Pulmonary artery endothelial cell (primary cell): ENCODE data around the gene UBE2G1. TPM values are rescaled to one million over a fixed set of nuclear protein-coding genes. Genes with fewer than 3 reads are reported as not detected.

Experiments
- DNase-seq: peaks from one replicate; pipeline ENCODE4 v3.0.0-alpha.2; 2011; ENCODE audit warnings: low read depth, low spot score
- total RNA-seq: library from RNA; depleted of rRNA; stranded (reverse); fragments of >200 nt; gene quantifications from 2 replicates; pipeline ENCODE4 v1.2.3, GENCODE V29; 2014

Gene UBE2G1
- total RNA-seq, 1 donor from 2014 or later, result 38.1 TPM

DNA sequence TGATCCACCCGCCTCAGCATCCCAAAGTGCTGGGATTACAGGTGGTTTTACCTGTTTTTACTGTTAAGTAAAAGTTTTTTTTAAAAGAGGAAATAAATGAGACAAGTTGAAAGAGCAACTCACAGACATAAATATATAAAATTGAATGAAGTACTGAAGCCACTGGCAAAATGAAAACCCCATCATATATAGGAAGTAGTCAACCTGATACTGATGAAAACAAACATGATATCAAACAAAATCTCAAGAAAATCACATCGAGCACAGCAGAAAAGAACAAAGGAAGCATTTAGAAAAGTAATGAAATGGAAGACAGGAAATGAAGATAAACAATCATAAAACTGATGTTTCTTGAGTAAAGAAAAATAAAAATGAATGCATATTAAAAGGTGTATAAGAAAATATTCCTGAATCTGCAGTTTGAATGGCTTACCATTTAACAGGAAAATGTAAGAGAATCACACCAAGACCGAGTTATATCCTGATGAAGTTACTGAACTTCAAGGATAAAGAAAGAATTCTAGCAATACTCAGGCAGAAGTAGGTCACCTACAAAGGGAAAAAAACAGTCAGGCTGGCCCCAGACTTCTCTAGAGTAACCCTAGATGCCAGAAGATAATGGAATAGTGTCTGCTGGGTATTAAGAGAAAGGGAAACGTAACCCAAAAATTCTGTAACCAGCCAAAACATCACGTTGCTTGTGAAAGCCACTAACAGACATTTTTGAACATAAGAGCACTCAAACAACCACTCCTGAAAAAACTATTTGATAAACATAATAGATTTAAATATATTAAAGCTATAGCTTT lies 31.5 kb downstream of the UBE2G1 start:
- DNase-seq, result no peak

DNA sequence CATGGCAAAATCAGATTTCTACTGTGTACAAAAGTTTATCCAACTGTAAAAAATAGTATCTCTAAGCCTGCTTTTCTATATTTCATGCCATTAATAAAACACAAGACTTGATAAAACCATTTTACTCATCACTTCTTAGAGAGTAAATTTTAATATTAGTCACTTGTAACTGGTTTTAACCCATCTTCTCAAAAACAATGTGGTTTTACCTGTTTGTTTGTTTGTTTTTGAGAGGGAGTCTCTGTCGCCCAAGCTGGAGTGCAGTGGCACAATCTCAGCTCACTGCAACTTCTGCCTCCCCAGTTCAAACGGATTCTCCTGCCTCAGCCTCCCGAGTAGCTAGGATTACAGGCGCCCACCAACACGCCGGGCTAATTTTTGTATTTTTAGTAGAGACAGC lies 32.1 kb downstream of the UBE2G1 start:
- DNase-seq, result no peak

DNA sequence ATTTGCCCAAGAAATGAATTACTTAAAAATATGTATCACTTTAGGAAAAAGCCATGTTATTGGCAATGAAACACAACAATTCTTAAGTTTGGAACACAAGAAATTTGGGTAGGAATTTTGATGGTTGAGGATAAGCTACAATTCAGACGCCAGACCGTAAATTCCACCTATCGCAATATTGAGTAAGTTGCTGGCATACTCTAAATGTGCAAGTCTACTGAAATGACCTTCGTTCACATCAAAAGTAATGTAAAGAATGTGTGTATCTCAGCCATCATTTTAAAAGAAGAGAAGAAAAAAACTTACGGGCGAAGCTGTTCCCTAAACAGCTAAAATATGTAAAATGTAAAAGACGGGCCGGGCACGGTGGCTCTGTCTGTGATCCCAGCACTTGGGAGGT lies 33.4 kb downstream of the UBE2G1 start:
- no peak for DNase-seq

DNA sequence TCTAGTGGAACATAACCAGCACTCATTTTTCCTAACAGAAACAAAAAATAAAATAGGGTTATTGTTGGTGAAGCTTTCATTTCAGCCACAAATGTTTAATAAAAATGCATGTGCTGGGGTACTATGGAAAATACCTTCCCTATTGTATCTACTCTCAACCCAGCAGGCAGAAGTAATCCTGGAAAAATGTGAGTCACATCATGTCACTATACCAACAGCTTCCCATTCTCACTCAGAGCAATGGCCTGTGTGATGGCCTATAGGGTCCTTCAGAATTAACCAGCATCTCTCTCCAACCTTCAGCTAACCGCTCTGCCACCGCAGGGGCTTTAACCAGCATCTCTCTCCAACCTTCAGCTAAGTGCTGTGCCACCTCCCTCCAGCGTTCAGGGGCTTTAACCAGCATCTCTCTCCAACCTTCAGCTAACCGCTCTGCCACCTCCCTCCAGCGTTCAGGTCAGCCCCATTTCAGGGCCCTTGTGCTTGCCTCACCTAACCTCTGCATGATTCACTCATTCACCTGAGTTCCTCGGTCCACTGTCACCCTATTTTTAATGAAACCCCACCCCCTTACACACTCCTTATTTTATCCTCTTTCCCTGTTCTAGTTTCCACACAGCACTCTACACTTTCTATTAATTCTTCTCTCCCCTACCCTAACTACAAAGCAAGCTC lies 34.0 kb downstream of the UBE2G1 start:
- no peak for DNase-seq

DNA sequence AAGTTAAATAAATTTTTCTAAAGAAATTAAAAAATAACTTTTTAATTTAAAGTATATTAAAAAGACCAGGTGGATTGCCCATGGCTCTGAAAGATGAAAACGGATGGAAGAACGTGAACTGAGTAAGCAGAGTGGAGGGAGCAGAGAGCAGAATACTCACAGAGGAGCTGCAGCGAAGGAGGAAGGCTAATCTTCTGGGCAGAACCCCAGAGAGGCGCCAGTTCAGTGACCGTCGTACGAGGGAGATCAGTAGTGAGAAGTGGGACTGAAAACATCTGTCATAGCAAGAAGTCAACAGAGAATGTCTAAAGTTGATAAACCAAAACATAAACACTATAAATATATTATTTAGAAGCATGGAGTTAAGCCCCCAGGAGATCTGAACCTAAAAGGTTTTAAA lies 34.9 kb downstream of the UBE2G1 start:
- no peak for DNase-seq

DNA sequence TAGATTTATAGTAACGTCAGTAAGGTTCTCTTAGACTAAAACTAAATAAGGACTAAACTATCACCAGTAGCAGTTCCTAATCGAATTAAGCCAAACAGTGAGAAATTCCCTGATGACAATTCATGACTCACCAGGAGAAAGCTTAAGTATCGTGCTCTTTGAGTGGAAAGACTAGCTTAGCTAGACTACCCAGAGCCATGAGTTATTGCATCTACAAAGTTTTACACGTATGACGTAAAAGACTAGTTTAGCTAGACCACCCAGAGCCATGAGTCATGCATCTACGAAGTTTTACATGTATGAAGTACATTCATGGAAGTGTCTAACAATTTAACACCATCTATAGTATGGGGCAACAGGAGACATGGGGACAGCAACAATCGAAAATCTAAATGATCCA lies 36.6 kb downstream of the UBE2G1 start:
- no peak for DNase-seq

DNA sequence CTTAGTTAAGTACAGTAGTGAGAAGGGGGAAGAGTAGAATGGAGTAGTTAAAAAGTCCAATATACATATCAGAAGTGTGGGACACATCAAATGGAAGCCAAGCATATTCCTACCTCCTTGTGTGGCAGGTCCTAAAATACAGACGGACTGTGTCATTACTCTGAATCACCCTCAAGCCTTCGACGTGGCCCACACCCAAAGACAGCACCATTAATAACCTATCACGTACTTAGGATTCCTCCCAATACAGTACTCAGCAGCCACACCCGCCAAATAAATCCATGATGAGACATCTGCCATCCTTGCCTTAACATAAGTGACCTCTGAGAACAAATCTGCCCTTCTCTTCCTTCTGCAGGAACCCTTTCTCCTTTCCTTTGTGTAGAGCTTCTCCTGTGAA lies 38.9 kb downstream of the UBE2G1 start:
- DNase-seq, result no peak

DNA sequence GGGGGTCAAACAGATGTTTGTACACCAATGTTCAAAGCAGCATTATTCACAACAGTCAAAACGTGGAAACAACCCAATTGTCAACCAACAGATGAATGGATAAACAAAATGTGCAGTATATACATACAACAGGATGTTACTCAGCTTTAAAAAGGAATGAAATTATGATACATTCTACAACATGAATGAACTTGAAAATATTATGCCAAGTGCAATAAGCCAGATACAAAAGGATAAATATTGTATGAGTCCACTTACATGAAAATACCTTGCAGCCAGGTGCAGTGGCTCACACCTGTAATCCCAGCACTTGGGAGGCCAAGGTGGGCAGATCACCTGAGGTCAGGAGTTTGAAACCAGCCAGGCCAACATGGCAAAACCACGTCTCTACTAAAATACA lies 39.9 kb downstream of the UBE2G1 start:
- no peak for DNase-seq

DNA sequence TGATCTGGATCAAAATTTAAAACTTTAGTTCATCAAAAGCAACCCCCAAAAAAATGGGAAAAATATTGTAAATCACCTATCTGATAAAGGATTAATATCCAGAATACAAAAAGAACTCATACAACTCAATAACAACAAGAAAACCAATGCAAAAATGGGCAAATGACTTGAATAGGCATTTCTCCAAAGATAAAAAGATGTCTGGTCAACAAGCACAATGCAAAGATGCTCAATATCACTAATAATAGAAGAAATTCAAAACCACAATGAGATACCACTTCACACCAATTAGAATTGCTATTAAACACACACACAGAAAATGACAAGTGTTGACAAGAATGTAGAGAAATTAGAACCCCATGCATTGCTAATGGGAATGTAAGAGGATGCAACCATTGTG lies 40.4 kb downstream of the UBE2G1 start:
- no peak for DNase-seq

DNA sequence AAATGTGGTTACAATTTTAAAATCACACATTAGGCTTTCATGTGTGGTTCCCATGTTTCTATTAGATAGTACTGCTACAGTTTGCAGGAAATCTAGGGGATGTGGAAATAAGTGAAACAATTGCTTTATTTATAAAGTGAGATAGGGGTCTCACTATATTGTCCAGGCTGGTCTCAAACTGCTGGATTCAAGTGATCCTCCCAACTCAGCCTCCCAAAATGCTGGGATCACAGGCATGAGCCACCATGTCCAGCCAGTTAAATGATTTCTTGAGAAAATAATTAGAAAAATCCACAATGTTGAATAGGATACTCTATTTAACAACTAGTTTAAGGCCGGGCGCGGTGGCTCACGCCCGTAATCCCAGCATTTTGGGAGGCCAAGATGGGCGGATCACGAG lies 42.0 kb downstream of the UBE2G1 start:
- no peak for DNase-seq

DNA sequence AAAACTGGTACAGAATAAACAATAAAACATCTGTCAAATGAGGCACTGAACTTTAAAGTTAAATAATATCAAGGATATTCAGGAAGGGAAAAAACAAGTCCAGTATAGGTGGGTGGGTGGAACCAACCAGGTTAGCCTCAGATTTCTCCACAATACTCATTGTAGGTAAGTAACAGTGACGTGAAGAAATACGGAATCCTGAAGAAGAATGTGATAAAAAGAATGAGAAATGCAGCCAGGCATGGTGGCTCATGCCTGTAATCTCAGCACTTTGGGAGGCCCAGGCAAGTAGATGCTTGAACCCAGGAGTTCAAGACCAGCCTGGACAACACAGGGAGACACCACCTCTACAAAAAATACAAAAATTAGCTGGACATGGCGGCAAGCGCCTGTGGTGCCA lies 47.3 kb downstream of the UBE2G1 start:
- DNase-seq, result no peak

DNA sequence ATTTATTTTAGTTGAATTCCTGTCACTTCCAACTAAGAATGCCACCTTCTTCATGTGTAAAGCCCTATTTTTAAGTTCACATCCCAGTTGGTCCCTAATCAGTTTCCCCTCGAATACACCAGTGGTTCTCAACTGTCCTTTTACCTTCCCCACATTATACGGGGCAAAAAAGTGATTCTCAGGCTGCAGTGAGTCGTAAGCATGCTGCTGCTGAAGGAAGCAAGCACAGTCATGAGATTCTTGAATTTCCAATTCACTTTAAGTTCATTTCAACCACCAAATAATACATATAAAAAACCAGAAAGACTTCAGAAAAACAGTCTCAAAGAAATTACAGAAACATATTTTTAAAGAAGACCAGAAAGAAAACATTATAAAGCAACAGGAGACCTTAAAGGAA lies 47.9 kb downstream of the UBE2G1 start:
- DNase-seq, result no peak

DNA sequence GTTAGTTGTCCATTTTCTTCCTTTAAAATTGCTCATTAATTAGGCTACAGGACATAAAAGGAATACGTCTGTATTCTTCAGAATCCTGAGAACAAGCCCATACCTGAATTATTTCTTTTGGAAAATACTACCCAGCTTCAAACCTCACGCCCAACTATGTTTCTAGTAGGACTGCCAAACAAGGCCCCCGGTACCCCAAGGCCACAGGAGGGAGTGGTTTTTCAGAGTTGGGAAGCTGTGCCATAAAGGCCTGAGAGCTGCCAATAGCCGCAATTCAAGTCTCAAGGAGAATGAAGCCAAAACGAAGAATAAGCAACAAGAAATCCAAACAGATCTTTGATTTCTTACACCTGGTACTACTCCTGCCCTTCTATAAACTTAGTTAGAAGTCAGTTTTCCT lies 48.3 kb downstream of the UBE2G1 start:
- DNase-seq, result no peak

DNA sequence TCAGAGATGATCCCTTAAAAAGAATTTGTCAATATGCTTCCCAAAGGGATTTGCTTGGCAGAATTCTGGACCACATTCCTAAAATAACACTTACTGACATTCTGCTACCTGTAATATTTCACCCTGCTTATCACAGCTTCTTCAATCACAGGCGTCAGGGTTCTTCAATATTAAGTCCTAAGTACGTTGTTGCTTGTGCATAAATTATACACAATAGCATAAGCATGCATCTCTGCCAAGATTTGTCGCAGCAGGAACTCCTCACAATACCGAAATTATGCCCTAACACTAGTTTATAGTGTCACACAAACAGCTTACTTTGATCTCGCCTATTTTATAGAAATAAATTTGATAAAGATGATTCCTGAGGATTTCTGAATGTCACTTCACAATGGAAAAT lies 48.9 kb downstream of the UBE2G1 start:
- DNase-seq, result no peak

DNA sequence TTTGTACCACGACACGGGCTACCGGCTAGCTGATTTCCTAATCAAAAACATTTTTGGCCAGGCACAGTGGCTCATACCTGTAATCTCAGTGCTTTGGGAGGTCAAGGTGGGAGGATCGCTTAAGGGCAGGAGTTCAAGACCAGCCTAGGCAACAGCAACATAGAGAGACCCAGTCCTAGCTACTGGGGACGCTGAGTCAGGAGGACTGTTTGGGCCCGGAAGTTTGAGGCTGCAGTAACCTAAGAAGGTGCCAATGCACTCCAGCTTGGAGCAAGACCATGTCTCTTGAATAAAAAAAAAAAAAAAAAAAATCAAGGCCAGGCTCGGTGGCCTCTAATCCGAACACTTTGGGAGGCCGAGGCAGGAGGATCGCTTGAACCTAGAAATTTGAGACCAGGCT lies 49.8 kb downstream of the UBE2G1 start:
- DNase-seq, result no peak

DNA sequence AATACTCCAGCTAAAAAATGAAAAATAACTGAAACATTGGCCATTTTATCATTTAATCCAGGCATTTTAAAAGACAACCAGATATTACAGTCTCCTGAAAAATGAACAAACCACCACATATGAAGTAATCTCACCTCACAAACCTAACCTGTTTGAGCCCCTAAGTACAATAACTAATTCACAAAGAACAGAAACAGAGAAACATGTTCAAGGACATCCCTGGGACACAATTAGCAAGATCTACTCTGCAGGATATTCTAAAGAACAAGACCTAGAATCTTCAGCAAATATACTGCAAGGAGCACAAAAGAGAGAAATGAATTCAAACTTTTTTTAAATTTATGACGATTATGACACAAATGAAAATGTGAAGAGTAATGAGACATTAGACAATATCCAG lies 51.9 kb downstream of the UBE2G1 start:
- no peak for DNase-seq

DNA sequence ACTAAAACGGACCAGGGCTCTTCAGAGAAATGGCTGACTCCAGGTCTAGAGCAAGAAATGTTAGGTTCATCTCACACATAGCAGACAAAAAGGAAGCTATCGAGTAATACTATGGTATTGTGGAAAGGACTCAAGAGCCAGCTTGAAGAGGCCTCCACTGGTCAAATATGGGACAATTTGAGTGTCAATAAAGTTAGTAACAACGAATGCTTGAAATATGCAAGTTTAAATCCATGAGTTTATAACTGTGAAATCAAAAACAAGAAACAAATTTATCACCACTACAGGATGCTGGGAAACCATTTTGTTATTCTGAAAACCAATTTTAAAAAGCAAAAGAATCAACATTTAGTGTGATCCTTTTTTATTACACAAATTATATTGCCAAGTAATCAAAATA lies 52.3 kb downstream of the UBE2G1 start:
- DNase-seq, result no peak

DNA sequence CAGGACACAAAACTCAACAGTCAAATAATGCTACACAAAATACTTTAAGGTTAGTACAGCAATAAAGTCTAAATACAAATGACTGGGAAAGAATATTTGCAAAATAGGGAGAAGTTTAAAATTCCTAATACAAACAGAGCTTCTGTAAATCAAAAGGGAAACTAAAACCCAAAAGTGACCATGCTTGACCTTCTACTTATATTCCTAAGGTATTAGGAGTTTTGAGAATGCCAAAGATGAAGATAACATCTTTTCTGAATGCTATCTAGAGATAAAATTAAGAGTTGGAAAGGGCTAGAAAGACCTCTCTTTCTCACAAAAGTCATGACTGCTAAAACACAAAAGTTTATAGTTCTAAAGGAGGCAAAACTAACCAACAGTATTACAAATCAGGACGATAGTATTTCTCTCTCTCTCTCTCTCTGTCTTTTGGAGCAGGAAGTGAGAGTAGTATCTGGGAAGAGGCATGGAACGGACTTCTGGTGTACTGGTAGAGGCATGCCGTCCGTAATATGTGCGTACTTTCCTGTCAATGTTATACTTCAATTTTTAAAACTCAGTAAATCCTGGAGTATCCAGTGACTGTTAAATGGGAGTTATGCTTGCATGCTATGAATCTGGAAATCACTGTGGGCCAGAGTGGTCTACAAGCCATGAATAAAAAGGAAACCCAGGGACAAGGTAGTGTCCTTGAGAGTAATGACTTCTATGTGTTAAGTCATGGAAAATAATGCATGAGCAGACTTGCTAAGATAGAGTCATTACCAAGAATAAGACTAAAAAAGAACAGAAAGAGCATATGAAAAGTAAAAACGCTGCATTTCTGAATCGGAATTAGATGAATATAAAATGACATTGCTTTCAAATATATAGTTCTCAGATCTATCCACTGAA lies 53.0 kb downstream of the UBE2G1 start:
- DNase-seq, result no peak

DNA sequence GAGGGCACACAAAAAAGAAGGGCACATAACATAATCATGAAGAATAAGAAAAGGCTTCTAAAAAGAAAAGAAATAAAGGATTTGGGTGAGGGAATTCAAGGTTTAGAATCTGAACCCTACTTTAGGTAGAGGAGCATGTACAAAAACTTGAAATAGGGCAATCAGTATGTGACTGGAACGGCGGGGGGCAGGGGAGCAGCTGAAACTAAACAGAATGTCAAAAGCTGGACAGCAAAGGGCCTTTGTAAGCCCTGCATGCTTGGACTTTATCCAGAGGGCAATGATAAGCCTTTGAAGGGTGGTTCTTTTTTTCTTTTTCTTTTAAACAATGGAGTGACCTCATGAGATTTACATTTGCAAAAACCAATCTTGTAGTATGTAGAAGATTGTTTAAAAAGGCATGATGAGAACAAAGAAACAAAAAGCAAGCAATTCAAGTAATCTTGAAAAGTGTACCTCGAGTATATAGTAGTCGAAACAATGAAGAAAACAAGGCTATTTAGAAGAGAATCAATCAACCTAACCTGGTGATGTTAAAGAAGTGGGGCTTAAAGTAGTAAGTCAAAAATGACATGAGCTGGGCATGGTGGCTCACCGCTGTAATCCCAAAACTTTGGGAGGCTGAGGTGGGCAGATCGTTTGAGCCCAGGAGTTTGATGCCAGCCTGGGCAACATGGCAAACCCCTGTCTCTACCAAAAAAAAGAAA lies 56.0 kb downstream of the UBE2G1 start:
- peak; percentile 55 for DNase-seq

DNA sequence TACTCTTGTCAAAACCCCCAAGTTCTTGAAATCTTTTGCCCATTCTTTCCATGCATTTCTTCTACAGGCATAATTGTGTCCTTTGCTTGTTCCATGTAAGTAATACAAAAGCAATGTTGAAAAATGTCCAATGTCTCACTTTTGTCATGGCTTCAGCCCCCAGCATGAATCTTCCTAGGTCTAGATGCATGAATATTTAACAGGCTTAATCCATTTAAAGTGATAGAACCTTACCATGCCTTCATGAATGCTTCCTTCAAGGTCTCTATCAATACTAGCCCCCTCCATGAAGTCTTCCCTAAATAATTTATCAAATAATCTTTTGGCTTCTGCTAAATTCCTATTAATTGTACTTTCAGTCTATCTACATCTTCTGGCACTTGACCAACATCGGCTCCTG lies 56.6 kb downstream of the UBE2G1 start:
- DNase-seq, result no peak

DNA sequence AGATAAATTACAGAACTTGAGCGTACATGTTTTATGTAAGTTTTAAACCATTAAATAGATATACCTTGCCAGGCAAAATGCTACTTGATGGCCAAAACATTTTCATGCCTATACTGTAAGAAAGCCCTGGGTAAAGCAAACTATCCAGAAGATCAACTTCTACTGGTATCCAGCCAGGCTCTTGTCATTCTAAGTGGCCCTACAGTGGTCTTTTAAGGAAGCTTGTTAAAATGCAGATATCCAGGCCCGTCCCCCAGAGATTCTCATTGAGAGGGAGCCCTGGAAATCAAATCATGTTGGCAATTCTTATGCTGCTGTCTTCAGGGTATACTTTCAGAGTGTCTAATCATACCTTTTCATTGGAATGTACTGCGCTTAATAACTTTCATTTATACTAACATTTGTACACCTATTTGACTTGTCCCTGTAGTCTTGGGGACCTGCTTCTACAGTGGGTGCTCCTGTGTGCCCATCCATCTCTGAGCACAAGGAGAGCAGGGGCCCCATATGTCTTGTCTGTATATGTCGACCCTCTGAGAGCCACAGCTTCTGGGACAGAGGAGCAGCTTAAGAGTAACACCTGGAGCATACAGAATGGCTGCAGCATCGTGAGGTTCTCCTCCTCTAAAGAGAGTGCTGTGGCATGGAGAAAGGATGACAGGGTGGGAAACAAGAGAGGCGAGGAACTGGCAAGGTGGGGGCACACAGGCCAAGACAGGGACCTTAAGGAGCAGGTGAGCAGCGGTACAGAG lies 59.1 kb downstream of the UBE2G1 start:
- no peak for DNase-seq
